ENCODE measurements around the gene CETP. TPM values are rescaled to one million over a fixed set of nuclear protein-coding genes. Genes with fewer than 3 reads are reported as not detected.

Gene CETP
- total and polyA plus RNA-seq, 2 of the 8 experiments (the other 6 are each of a cell fraction or from before 2014, with no cell fraction given) = not detected

DNA sequence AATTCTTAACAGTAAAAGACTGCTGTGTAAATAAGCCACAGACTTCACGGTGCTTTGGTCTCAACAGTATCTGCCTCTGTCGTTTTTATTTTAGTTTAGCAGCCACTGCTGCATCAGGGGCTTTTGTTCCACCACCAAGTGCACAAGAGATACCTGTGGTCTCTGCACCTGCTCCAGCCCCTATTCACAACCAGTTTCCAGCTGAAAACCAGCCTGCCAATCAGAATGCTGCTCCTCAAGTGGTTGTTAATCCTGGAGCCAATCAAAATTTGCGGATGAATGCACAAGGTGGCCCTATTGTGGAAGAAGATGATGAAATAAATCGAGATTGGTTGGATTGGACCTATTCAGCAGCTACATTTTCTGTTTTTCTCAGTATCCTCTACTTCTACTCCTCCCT is 21.9 kb upstream of the CETP start (continued):
- TF ChIP-seq RAD21 (IDR thresholded peaks at IDR 0.05 in 1 of 2, conservative IDR thresholded peaks at IDR 0.05 in 1 of 2; ENCODE audit: low read depth in 2 of 2, low read length in 2 of 2) (no peak), CHD1 (IDR thresholded peaks at IDR 0.05; ENCODE audit: low read depth, low read length) (no peak), TBP (IDR thresholded peaks at IDR 0.05; ENCODE audit: low read depth, low read length) (no peak)
- TF ChIP-seq, protein P1, sequence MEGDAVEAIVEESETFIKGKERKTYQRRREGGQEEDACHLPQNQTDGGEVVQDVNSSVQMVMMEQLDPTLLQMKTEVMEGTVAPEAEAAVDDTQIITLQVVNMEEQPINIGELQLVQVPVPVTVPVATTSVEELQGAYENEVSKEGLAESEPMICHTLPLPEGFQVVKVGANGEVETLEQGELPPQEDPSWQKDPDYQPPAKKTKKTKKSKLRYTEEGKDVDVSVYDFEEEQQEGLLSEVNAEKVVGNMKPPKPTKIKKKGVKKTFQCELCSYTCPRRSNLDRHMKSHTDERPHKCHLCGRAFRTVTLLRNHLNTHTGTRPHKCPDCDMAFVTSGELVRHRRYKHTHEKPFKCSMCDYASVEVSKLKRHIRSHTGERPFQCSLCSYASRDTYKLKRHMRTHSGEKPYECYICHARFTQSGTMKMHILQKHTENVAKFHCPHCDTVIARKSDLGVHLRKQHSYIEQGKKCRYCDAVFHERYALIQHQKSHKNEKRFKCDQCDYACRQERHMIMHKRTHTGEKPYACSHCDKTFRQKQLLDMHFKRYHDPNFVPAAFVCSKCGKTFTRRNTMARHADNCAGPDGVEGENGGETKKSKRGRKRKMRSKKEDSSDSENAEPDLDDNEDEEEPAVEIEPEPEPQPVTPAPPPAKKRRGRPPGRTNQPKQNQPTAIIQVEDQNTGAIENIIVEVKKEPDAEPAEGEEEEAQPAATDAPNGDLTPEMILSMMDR (IDR thresholded peaks at IDR 0.05; ENCODE audit: control extremely low read depth in 1 of 3, insufficient read depth in 1 of 3, low read depth in 1 of 3, low read length in 3 of 3) = no peak
